Measurements from ENCODE around the gene GUCY1A1.
"Not testable (repeated sequence)": the region's sequence is repeated elsewhere in the genome, so short reads cannot be mapped to it uniquely, and the experiment has no call there.

Gene GUCY1A1

GRCh38 chr4:155666344-155667221, at the start of gene GUCY1A1:
GUCY1A1 (plus strand) TSS chr4:155666848; CDS start chr4:155696868, 30,020 bp downstream.
- no peak for DNase-seq (ENCODE audit: low read depth in 3 of 3)

GRCh38 chr4:155617296-155617695, 49.4 kb upstream of the GUCY1A1 start:
- no peak for DNase-seq (ENCODE audit: low read depth in 3 of 3)

GRCh38 chr4:155618183-155618838, 48.3 kb upstream of the GUCY1A1 start:
- no peak for DNase-seq (ENCODE audit: low read depth in 3 of 3)

- DNase-seq (ENCODE audit: low read depth in 3 of 3): no peak
These were observed 46.0 kb upstream of the GUCY1A1 start for GRCh38 chr4:155620637-155621036.

GRCh38 chr4:155624478-155624877, 42.2 kb upstream of the GUCY1A1 start:
- DNase-seq (ENCODE audit: low read depth in 3 of 3): no peak

GRCh38 chr4:155626561-155626960, 40.1 kb upstream of the GUCY1A1 start:
- no peak for DNase-seq (ENCODE audit: low read depth in 3 of 3)

- no peak for DNase-seq (ENCODE audit: low read depth in 3 of 3)
These were observed 37.3 kb upstream of the GUCY1A1 start for GRCh38 chr4:155629183-155629825.

- DNase-seq (ENCODE audit: low read depth in 3 of 3): no peak
These were observed 36.7 kb upstream of the GUCY1A1 start for GRCh38 chr4:155629956-155630355.

- DNase-seq (ENCODE audit: low read depth in 3 of 3): no peak
These were observed 34.3 kb upstream of the GUCY1A1 start for GRCh38 chr4:155632310-155632840.

- no peak for DNase-seq (ENCODE audit: low read depth in 3 of 3)
These were observed 28.3 kb upstream of the GUCY1A1 start for GRCh38 chr4:155638195-155638965.

GRCh38 chr4:155639704-155640523, 26.7 kb upstream of the GUCY1A1 start:
- DNase-seq (ENCODE audit: low read depth in 3 of 3): no peak

GRCh38 chr4:155640751-155641150, 25.9 kb upstream of the GUCY1A1 start:
- DNase-seq (ENCODE audit: low read depth in 3 of 3): no peak

GRCh38 chr4:155643087-155643486, 23.6 kb upstream of the GUCY1A1 start:
- DNase-seq (ENCODE audit: low read depth in 3 of 3): no peak

GRCh38 chr4:155646001-155646400, 20.6 kb upstream of the GUCY1A1 start:
- DNase-seq (ENCODE audit: low read depth in 3 of 3): no peak

GRCh38 chr4:155650785-155651184, 15.9 kb upstream of the GUCY1A1 start:
- not testable (repeated sequence) for DNase-seq (ENCODE audit: low read depth in 3 of 3)

- no peak for DNase-seq (ENCODE audit: low read depth in 3 of 3)
These were observed 13.6 kb upstream of the GUCY1A1 start for GRCh38 chr4:155653052-155653451.

GRCh38 chr4:155656025-155656424, 10.6 kb upstream of the GUCY1A1 start:
- DNase-seq (ENCODE audit: low read depth in 3 of 3): no peak

GRCh38 chr4:155657169-155657568, 9.5 kb upstream of the GUCY1A1 start:
- DNase-seq (ENCODE audit: low read depth in 3 of 3): no peak

- DNase-seq (ENCODE audit: low read depth in 3 of 3): no peak
These were observed 8.5 kb upstream of the GUCY1A1 start for GRCh38 chr4:155657985-155658680.

GRCh38 chr4:155658681-155659064, 8.0 kb upstream of the GUCY1A1 start:
- no peak for DNase-seq (ENCODE audit: low read depth in 3 of 3)

Measured in stimulated activated CD4-positive, alpha-beta T cell treated with anti-CD3 and anti-CD28 coated beads, TNF-alpha, amount 100 ng/mL, for 48 hours (primary cell).